Bone marrow (tissue), 2 donors: Measurements from ENCODE around the gene TINAGL1.
"Not testable (repeated sequence)": the region's sequence is repeated elsewhere in the genome, so short reads cannot be mapped to it uniquely, and the experiment has no call there.

Source experiments
- DNase-seq, 2 donors: peaks; one replicate each; lab custom pipeline; 2025; lab: John Stamatoyannopoulos, UW

Gene TINAGL1

DNA sequence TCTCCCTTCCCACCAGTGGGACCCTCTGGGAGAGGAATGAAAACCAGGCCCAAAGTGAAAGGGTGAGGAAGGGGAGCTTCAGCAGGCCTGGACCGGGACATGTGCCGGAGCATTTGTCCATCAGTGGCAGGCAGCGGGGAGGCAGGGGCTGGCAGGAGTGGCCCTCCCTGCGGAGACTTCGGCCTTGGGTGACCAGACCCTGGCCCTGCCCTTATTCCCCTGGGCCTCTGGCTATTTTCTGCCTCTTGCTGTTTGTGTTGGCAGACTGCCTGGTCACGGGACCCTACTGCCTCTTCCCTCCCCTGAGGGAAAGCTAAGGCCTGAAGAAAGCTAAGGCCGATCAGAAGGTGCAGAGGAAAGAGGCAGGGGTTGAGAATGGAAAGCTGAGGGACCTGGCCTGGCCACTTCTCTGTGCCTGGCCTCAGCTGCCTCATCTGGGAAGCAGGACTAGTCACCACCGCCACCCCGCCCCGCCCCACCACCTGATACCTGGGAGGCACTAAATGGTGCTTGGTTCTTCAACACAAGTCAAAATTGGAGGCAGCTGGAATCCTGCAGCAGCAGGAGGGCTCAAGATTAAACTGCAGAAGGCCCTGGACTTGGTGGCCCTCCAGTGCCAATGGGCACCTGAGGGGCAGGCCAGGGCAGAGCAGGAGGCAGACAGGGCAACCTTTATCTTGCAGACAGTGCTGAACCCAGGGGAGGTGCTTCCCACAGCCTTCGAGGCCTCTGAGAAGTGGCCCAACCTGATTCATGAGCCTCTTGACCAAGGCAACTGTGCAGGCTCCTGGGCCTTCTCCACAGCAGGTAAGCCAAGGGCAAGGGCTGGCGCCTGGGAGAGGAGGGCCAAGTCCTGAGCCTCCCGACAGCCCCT, 7.9 kb downstream of the TINAGL1 start:
- no peak for DNase-seq

DNA sequence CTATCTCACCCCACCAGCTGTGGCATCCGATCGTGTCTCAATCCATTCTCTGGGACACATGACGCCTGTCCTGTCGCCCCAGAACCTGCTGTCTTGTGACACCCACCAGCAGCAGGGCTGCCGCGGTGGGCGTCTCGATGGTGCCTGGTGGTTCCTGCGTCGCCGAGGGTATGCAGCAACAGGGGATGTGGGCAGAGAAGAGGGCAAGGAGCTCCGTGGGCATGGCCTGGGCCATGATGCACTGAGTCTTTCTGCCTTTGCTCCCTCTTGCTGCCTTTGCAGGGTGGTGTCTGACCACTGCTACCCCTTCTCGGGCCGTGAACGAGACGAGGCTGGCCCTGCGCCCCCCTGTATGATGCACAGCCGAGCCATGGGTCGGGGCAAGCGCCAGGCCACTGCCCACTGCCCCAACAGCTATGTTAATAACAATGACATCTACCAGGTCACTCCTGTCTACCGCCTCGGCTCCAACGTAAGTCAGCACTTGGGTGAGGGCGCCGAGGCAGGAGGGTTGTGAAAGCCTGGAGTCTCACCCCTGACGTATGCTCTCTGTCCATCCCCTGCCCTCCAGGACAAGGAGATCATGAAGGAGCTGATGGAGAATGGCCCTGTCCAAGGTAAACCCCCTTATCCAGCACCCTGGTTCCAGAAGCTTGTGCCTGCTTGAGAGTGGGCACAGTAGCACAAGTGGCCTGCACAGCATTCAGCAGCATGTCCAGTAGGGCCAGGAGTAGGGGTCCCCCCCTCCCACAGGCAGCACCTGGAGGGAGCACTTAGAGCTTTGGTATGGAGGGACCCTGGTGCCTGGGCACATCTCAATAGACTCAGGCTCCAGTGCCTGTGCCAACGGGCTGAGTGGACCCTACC, 8.8 kb downstream of the TINAGL1 start:
- no peak for DNase-seq

DNA sequence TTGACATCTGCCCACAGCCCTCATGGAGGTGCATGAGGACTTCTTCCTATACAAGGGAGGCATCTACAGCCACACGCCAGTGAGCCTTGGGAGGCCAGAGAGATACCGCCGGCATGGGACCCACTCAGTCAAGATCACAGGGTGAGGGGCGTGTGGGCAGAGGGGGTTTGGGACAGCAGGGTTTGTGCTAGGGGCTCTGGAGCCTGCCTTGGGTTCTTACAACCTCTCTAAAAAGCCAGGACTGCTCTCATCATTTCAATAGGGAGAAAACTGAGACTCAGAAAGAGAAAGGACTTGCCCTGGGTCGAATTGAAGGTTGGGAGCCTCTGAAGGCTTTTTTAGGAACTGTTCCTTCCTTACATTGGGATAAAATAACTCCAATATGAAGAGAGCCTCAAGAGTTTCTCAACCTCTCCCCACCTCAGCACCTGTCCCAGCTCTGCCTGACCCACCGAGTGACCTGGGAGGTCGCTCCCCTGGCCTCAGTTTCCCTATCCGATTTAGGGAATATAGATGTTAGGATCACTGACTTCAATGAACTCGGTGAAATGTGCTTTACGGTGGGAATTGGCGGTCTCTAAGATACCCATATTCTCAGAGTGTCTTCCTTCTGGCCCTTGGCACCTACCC, 9.5 kb downstream of the TINAGL1 start:
- no peak for DNase-seq

DNA sequence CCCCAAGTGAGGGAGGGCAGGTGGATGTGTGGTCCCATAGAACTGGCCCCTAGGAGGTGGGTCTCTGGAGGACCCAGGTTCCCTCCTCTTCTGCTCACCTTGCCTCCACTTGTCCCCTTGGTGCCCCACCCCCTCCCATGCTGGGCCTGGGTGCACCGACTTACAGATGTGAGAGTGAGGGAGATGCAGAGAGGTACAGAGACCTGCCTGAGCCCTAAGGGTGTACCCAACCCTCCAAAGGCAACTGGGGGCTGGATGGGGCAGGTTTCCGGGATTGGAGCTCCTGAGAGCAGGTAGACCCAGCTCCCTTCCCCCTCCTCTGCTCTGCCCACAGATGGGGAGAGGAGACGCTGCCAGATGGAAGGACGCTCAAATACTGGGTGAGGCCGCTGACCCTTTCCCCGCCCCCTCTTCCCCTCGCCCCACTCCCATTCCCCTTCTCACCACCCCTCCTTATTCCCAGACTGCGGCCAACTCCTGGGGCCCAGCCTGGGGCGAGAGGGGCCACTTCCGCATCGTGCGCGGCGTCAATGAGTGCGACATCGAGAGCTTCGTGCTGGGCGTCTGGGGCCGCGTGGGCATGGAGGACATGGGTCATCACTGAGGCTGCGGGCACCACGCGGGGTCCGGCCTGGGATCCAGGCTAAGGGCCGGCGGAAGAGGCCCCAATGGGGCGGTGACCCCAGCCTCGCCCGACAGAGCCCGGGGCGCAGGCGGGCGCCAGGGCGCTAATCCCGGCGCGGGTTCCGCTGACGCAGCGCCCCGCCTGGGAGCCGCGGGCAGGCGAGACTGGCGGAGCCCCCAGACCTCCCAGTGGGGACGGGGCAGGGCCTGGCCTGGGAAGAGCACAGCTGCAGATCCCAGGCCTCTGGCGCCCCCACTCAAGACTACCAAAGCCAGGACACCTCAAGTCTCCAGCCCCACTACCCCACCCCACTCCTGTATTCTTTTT, 10.3 kb downstream of the TINAGL1 start:
- no peak for DNase-seq

DNA sequence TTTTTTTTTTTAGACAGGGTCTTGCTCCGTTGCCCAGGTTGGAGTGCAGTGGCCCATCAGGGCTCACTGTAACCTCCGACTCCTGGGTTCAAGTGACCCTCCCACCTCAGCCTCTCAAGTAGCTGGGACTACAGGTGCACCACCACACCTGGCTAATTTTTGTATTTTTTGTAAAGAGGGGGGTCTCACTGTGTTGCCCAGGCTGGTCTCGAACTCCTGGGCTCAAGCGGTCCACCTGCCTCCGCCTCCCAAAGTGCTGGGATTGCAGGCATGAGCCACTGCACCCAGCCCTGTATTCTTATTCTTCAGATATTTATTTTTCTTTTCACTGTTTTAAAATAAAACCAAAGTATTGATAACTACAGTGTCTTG, 11.0 kb downstream of the TINAGL1 start:
- DNase-seq = not testable (repeated sequence)

DNA sequence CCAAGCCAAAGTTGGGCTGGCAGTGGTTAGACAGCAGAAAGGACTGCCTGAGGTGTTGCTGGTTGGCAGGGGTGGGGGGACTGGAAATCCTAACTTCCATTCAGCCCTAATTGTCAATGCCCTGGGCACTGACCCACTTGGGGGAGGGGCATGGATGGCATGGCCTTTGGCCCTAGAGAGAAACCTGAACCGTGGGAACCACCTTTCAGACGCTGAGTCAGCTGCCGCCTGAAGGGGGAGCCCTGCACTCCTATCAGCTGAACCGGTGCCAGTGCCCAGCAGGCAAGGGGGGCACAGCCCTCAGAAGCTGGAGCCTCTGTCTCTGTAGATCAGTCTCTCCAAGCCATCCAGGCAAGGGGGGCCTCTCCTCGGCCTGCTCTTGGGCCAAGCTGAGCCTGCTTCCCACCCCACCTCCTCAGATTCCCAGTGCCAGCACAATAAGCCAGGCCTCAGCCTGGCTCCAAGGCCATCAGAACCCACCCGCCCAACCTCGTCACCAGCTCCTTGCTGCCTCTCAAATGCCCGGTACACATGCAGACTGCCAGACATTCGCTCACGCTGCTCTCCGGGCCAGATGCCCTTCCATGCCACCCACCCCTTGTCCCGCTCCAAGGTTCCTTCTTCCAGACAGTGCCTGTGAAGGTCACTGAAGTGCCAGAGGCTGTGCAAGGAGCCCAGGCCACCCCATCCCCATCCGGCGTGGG, 11.6 kb downstream of the TINAGL1 start:
- DNase-seq = peak in 1 of 2 donors; percentile 19

DNA sequence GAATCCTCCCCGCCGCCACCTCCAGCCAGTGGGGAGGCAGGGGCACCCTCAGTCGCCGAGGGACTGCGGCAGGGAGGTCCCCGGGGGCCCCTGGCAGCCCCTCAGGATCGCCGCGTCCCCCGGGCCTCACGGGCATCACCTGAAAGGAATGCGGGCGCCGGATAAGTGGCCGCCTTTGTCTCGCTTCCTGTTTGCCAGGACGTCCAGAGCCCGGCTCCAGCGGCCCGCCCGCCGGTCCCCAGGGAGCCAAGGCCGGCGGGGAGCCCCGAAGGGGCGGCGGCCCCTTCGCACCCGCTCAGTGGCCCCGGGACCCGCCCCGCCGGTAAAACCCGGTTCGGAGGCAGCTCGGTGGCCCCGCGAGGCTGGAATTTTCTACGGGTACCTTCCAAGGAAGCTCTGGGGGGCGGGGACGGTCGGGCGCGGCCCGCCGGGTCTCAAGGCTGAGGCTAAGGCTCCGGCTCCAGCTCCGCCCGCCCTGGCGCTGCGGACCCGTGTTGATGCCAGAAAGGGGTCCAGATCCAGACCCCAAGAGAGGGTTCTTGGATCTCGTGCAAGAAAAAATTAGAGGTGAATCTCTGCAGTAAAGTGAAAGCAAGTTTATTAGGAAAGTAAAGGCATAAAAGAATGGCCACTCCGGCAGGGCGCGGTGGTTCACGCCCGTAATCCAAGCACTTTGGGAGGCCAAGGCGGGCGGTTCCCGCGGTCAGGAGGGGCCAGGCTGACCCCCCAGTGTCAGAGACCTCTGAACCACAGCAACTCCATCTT, 12.6 kb downstream of the TINAGL1 start:
- no peak for DNase-seq

DNA sequence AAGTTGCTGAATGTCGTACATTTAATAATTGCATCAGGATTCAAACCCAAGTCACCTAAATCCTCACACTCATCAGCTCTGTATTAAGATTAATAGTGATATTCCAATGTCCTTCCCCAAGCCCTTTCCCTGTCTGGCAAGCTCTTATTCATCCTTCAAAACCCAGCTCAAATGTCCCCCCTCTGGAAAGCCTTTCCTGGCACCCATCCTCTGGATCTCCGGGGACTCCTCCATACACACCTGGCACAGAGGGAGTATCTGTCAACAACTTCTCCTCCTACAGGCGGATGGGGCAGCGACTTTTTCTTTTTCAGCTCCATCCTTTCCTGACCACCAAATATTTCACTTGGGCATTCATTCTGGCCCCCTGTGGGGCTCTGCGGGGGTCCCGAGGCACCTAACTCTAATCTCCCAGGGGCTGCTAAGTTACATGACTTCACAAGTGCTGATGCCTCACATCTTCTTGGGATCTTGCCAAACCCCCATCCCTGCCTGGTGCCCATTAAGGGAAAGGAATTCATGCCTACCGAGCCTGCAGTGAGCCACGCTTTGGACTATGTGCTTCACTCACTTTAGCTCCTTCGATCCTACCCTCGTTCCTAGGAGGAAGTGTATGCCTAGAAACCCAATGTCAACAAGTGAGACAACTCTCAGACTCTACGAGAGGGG, 15.2 kb downstream of the TINAGL1 start:
- DNase-seq = no peak

DNA sequence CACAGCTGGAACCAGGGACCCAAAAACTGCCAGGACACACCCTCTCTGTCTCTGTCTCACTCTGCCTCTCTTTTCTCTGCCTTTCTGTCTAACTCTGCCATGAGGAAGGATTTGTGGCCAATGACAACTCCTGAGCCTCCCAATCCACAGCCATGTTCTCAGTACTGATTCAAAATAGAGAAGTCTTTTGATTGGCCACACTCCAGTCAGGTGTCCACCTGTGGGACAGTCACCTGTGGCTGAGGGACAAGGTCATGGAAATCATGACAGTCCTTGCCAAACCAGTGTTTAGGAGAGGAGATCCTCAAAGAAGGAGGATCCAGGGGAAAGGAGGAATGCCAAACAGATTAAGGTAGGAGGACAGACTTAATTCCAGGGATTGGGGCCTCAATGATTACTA, 15.8 kb downstream of the TINAGL1 start:
- no peak for DNase-seq

DNA sequence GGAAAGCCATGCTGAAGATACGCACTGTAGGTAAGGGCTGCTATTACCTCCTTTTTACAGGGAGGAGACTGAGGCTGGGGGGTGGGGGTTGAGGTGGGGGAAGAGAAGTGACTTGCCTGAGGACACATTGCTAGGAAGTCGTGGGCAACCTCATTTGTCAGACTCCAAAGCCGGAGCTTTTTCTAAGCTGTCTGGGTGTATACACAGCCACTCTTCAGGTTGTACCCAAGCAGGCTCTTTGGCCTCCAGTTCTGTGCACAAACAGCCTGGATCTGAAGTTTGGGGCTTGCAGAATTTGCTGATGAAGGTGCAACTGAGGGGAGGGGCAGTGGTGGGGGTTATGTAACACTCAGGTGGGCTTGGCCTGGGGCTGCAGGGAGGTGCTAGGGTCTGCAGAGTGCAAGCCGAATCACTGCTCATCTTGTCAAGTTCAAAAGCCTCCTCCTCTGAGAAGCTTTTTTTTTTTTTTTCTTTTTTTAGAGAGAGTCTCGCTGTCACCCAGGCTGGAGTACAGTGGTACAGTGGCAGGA, 16.9 kb downstream of the TINAGL1 start:
- DNase-seq = no peak

DNA sequence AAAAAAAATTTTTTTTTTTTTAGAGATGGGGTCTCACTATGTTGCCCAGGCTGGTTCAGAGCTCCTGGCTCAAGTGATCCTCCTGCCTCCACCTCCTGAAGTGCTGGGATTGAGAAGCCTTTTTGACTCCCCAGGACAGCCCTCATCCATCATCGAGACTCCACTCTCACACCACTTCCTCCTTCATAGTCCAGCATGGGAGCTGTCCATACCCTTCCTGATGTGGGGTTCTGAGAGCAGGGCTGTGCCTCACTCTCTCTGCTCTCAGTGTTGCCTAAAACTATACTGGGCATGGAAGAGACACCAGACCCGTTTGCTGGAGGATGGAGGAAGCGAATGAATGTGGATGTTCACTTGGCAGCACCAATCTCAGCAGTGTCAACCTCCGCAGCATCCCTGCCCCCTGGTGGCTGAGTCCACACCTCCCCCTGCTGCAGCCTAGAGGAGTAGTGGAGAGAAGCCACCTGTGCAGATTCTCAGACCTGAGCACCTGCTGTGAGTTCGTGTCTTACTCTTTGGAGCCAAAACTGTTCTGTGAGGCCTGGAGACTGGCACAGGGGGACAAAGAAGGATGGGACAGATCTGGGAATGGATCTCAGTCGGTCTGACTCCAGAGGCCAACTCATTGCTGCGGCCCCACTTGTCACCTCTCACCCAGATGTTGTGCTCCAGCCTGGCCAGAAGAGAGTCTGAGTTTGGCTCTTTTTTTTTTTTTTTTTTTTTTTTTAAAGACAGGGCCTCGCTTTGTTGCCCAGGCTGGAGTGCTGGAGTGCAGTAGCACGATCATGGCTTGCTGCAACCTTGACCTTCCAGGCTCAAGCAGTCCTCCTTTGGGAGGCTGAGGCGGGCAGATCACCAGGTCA, 17.7 kb downstream of the TINAGL1 start:
- peak; percentile 33 to 46 for DNase-seq

DNA sequence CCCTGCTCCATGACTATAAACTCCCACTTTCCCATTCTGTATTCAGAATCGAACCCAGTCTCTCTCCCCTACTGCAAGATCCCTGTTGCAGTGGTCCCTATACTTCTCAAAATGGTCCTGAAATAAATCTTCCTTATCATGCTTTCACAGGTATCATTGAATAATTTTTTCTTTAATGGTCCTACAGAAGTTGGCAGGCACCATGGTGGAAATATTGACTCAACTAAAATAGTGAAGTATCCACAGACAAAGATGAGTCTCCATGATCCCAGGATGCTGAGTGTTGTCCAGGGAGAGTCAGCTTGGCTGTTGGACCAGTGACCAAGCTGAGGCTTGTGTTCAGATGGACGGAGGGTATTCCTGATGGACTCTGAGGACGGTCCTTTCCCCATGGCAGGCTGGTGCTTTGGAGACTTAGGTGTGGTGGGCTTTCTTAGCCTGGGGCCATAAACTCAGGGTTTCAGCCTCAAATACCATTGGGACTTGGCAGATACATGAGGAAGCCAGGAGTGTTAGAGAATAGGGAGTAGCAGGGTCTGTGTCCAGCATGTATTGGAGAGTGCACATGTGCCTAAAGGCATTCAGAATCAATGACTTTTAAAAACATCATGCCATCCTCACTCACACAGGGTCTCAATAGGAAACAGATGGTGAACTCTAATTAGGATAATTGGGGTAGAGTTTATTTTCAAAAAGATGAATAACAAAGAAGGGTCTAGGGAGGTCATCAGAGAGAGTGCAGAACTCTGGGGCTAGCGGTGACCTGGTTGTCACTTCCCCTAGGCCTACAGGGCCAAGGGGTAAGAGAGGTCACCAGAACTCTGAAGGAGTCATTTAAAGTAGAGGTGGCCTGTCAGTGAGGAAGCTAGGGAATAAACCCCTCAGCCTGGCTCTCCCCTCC, 19.8 kb downstream of the TINAGL1 start:
- DNase-seq = no peak

DNA sequence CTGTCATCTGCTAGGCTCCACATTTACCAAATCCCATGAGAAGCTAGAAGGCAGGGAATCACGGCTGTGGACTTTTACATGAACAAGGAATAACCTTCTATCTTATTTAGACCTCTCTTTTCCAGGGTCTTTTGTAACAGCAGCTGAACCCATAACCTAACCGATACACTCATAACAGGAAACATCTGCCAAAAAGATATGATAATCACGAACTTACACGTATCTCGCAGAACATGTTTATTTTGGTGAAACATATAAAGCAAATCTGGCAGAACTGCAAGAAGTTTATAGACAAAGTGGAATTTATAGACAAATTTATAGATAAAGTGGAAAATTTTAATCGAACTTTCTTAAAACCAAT, 20.4 kb downstream of the TINAGL1 start:
- DNase-seq = peak in 1 of 2 donors; percentile 80

DNA sequence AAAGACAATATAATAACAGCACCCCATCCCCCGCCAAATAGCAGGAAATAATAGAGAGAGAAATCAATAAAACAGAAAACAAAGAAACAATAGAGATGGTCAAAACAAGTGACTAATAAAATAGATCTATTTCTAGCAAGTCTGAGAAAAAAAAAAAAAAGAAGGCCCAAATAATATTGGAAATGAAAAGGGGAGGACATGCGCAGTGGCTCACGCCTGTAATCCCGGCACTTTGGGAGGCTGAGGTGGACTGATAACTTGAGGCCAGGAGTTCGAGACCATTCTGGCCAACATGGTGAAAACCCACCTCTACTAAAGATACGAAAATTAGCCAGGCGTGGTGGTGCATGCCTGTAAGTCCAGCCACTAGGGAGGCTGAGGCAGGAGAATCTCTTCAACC, 22.7 kb downstream of the TINAGL1 start:
- no peak for DNase-seq

DNA sequence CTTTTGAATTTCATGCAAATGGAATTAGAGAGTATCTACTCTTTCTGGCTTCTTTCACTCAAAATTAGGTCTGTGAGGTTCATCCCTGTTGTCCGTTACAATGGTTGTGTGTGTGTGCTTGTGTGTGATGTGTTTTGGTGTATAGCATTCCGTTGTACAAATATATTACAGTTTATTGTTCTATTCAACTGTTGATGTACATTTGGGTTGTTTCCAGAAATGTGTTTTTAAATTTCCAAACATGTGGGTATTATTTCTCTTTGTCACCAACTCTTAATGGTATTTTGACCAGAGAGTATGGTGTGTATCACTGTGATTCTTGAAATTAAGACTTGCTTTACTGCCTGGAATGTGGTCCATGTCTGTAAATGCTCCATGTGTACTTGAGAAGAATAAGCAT, 24.3 kb downstream of the TINAGL1 start:
- DNase-seq = no peak

DNA sequence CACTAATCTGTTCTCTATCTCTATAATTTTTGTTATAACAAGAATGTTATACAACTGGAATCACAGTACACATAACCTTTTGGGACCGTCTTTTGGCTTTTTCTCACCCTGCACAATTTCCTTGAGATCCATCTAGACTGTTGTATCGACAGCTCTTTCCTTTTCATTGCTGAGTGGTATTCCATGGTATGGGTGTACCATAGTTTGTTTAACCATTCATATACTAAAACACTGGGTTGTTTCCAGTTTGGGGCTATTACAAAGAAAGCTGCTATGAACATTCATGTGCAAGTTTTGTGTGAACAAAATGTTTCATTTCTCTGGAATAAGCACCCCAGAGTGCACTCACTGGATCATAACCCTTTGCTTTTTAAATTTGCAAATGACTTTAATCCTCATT, 25.8 kb downstream of the TINAGL1 start:
- no peak for DNase-seq

DNA sequence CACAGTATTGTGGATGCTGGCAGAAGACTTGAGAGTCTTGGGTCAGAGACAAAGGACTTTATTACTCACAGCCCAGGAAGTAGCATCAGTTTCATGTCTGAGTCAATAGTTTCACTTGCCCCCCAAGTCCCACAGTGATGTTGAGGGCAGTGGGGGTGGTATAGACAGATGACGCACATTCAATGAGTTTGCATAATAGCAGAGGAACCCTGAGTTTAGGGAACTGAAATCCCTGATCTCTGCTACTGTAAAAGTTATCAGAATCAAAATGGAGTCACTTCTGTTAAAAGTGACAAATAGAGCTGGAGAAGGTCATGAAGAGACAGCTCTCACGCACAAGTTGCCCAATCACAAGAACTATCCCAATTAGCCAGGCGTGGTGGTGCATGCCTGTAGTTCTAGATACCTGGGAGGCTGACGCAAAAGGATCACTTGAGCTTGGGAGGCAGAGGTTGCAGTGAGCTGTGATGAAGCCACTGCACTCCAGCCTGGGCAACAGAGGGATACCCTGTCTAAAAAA, 29.7 kb downstream of the TINAGL1 start:
- peak in 1 of 2 donors; percentile 91 for DNase-seq
